Frontal cortex (tissue), 4 donors: Measurements from ENCODE around the gene NQO1. TPM values are rescaled to one million over a fixed set of nuclear protein-coding genes. Genes with fewer than 3 reads are reported as not detected.

Source experiments
- DNase-seq, 2 donors: peaks; one replicate each; pipeline ENCODE4 v3.0.0; 2012; ENCODE audit warnings: low spot score in 2 of 2
- FAIRE-seq: peaks from 2 replicates; lab custom pipeline; 2012; peaks lifted over from hg19 to GRCh38; lab: Jason Lieb, UNC
- total RNA-seq: library from RNA; depleted of rRNA; stranded (reverse); fragments of >200 nt; gene quantifications from one replicate; pipeline ENCODE4 v1.2.3, GENCODE V29; 2014
- donor health status: control.
- donor health status: control.
- donor health status: control.

The NQO1 gene
- total RNA-seq, 1 donor from 2014 or later: 4.1 TPM

DNA sequence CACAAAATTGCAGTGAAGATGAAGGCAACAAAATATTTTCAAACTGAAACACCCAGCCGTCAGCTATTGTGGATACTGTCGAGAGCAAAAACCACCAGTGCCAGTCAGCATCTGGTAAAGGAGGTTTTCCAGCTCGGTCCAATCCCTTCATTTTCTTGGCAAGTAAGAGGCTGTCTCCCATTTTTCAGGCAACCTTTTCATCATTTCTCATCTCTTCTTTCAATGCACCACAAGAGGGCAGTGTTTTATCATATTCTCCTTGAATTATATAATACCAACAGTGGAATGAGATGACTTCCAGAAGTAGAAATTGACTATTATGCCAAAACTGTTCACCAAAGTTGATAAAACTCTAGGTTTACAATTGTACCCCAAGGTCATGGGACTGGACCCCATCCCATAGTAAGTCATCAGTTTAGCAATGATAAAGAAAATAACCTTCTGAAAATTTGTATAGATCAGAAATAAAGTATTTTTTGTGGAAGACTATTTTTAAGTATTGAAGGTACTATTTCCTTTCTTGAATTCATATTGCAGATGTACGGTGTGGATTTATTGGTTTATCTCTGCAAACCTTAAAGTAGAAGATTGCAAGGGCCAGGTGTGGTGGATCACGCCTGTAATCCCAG, 16.8 kb downstream of the NQO1 start:
- DNase-seq (peak; percentile 48 to 54), FAIRE-seq (peak; percentile 34)

GRCh38 chr16:69707920-69708683, 18.3 kb downstream of the NQO1 start:
- FAIRE-seq (no peak), DNase-seq (no peak)

GRCh38 chr16:69706975-69707340, 19.4 kb downstream of the NQO1 start:
- FAIRE-seq: no peak
- DNase-seq: no peak

DNA sequence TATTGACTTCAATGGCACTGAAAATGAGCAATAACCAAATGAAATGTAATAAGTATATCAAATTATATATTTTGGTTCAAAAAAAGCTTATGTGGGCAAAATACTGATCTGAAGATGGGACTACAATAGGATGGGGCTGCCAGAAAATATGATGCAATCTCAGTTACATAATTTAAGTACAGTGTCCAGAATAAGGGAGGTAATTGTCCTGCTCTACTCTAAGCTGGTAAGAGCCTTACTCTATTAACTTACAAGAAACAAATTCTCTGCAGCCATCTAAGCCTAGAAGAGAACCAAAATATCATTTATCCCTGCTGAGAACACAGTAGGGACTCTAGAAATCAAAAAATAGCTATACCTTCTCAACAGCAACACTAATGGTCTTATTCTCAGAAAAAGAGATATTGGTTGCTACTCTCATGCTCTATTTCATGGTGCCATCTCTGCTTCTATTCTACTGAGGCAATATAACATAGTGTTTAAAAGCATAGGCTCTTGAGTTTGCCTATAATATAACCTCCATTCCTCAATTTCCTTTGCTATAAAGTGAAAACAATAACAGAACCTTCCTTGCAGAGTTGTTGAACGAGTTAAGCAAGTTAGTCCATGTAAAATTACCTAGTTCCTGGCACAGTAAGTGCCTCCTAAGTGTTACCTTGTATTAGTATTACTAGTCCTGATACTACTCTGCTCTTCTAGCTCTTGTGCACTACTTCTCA, 19.9 kb downstream of the NQO1 start:
- DNase-seq: no peak
- FAIRE-seq: no peak

GRCh38 chr16:69703638-69704037, 22.7 kb downstream of the NQO1 start:
- FAIRE-seq: no peak
- DNase-seq: no peak

DNA sequence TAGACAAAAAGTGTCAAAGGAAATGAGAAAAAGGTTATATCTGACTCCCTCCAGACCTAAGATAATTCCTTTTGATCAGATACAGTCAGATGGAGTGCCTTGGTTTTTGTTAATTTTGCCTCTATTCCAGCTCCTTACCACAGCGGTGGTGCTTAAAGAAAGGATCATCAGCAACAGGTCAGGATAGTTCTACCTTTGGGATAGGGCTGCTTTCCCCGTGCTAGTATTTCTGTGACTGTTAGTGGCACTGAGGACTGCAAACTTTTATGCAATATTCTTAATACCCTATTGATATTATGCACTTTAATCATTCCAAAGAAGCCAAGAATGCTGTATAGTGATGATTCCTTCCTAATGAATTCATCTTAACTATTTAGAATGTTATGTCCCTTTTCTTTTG, 24.5 kb downstream of the NQO1 start:
- FAIRE-seq: no peak
- DNase-seq: no peak

- FAIRE-seq (no peak), DNase-seq (no peak)
These were observed 24.9 kb downstream of the NQO1 start for GRCh38 chr16:69701452-69701851.

- no peak for FAIRE-seq
These were observed 26.4 kb downstream of the NQO1 start for GRCh38 chr16:69699915-69700314.

GRCh38 chr16:69698404-69698803, 28.0 kb downstream of the NQO1 start:
- DNase-seq: no peak
- FAIRE-seq: no peak

More at GRCh38 chr16:69699915-69700314, 26.4 kb downstream of the NQO1 start:
- no peak for DNase-seq

GRCh38 chr16:69693916-69694315, 32.4 kb downstream of the NQO1 start:
- FAIRE-seq: no peak
- no peak for DNase-seq

GRCh38 chr16:69691980-69692911, 34.1 kb downstream of the NQO1 start:
- no peak for FAIRE-seq

GRCh38 chr16:69688589-69688988, 37.8 kb downstream of the NQO1 start:
- DNase-seq: no peak

More at GRCh38 chr16:69691980-69692911, 34.1 kb downstream of the NQO1 start:
- no peak for DNase-seq

DNA sequence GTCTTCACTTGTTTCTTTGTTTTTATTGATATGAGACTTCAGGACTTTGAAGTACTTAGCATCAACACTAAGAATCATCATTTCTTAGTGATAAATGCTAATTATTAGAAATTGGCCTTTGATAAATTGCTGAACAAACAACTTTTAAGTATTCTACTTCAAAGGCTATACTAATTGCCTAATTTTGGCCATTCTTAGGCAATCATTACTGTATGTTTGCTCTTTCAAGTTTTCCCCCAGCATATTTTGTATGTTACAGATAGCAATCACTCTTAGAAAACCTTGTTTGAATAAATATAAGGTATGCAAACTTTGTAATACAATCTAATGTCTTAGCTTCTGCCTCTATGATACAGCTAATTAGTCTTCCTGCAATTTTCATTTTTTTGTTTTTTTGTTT, 46.0 kb downstream of the NQO1 start:
- DNase-seq (no peak), FAIRE-seq (no peak)

More at GRCh38 chr16:69688589-69688988, 37.8 kb downstream of the NQO1 start:
- no peak for FAIRE-seq

- DNase-seq (no peak), FAIRE-seq (no peak)
These were observed 53.2 kb downstream of the NQO1 start for GRCh38 chr16:69672998-69673713.

- FAIRE-seq: no peak
- no peak for DNase-seq
These were observed 53.9 kb downstream of the NQO1 start for GRCh38 chr16:69672315-69672997.

DNA sequence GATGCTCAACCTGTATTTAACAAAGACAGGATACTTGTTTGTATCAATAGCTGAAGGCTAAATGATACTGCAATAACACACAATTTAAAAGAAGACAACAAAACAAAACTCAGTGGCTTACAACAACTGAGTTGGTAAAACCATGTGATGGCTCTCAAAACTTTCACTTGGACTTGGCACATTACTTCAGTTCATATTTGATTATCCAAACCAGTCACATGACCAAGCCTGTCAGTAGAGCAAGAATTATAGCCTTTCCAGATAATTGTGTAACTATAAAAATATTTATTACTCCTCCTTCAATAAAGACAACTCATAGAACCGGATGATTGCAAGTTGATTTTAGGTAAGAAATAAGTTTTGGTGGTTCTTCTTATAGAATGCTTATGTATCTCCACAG, 56.8 kb downstream of the NQO1 start:
- FAIRE-seq (no peak), DNase-seq (no peak)

- DNase-seq (no peak), FAIRE-seq (no peak)
These were observed 62.5 kb downstream of the NQO1 start for GRCh38 chr16:69663846-69664245.

DNA sequence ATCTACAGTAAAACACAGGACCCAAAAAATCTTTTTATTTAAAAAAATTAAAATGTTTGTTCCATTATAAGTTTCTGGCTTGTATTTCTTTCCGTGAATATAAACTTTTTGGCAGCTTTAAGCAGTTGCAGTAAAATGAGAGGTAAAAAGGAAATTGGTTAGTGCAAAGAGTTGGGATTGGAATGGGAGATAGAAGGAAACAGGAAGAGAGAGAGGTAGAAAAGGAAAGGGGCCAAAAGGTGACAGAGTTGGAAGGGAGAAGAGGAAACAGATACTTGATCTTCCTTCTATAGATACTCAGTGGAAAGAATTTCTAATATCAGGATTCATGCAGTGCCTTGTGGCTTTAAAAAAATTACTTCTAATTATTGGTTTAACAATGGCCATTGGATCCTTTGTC, 63.5 kb downstream of the NQO1 start:
- FAIRE-seq (no peak), DNase-seq (no peak)

- DNase-seq: no peak
- no peak for FAIRE-seq
These were observed 66.2 kb downstream of the NQO1 start for GRCh38 chr16:69660166-69660565.
